Testis (tissue), 3 donors: ENCODE measurements around the gene PCDHA7. TPM values are rescaled to one million over a fixed set of nuclear protein-coding genes. Genes with fewer than 3 reads are reported as not detected.
"Not testable (repeated sequence)": the region's sequence is repeated elsewhere in the genome, so short reads cannot be mapped to it uniquely, and the experiment has no call there.

Experiments
- DNase-seq: peaks from one replicate; pipeline ENCODE4 v3.0.0-alpha.2; 2019
- H3K27ac ChIP-seq, 2 donors: fragments of 200-600 bp; sonication (generic); one replicate each; pipeline ENCODE4 v1.5.1; 2019
- H3K27me3 ChIP-seq: fragments of 200-600 bp; sonication (generic); one replicate; pipeline ENCODE4 v1.5.1; 2019
- H3K36me3 ChIP-seq: fragments of 200-600 bp; sonication (generic); one replicate; pipeline ENCODE4 v1.5.1; 2017; ENCODE audit warnings: low read depth; ENCODE audit errors: missing control alignments
- H3K4me1 ChIP-seq: fragments of 200-600 bp; sonication (generic); one replicate; pipeline ENCODE4 v1.5.1; 2019
- H3K4me3 ChIP-seq, 2 donors: fragments of 200-600 bp; sonication (generic); one replicate each; pipeline ENCODE4 v1.5.1; 2017 to 2019
- H3K9me3 ChIP-seq: fragments of 200-600 bp; sonication (generic); one replicate; pipeline ENCODE4 v1.5.1; 2017
- POLR2A ChIP-seq: fragments of 450-650 bp; IDR thresholded peaks from one replicate; pipeline ENCODE4 v1.6.1; 2017; ENCODE audit warnings: antibody characterized with exemption, mild to moderate bottlenecking, moderate library complexity
- WGBS, 2 donors: methylation state at CpG; one replicate each; pipeline ENCODE4 v1.1.5; 2018; 5-methylcytosine and 5-hydroxymethylcytosine counted together
- intact Hi-C: fragments of 100-400 bp; cut with DNase I; formaldehyde crosslinking; loops from one replicate; pipeline ENCODE4 v1.15.1; 2023; ENCODE audit warnings: low total_unique reads
- polyA plus RNA-seq: library from polyadenylated mRNA; stranded (reverse); fragments of 350-450 nt; fragmentation: Illumina TruSeq; extraction: RNeasy Lipid Tissue Mini Kit (QIAGEN cat#74804); gene quantifications from one replicate; pipeline ENCODE4 v1.2.3, GENCODE V29; 2014; ENCODE audit warnings: low read depth, low replicate concordance; ENCODE audit not compliant: insufficient read depth
- total RNA-seq, 2 donors: library from RNA; depleted of rRNA; stranded (reverse); fragments of >200 nt; gene quantifications; one replicate each; pipeline ENCODE4 v1.2.3, GENCODE V29; 2016
- TF ChIP-seq, protein P1 (sequence below), 3 experiments: fragments of 450-650 bp in 2 of 3; fragments of 200-600 bp in 1 of 3; sonication (generic) in 1 of 3; IDR thresholded peaks; one replicate each; pipeline ENCODE4 v1.5.1; 2016 to 2019; ENCODE audit warnings: antibody characterized with exemption in 3 of 3, mild to moderate bottlenecking in 2 of 3, moderate library complexity in 1 of 3

PCDHA7 gene
- total and polyA plus RNA-seq, 3 donors from 2014 or later = 0.78 to 3.8 (median 2.7) TPM

DNA sequence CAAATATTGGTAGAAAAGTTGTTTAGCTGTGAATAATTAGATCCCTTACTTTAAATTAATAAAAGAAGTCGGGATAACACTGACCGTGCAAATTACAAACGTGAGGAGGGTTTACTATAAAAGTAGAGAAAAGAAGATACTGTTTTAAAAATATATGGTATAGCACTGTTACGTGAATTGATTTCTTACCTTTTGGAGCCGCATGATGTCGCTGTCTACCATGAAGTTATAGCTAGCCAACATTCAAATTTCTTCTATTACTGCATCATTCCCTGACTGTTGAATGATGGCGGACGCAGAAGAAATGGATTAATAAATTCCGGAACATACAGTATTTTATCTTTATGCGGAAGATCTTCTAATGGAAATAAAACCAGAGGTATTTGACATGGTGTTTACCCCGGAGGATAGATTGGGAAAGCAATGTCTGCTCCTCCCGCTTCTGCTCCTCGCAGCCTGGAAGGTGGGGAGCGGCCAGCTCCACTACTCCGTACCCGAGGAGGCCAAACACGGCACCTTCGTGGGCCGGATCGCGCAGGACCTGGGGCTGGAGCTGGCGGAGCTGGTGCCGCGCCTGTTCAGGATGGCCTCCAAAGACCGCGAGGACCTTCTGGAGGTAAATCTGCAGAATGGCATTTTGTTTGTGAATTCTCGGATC lies 6.2 kb upstream of the PCDHA7 start, which contains the start of gene PCDHA6:
PCDHA6 (plus strand) TSS at position 257 of the 658 bp plus-strand sequence; CDS start at position 389, 132 bp downstream.
- DNase-seq = no peak

DNA sequence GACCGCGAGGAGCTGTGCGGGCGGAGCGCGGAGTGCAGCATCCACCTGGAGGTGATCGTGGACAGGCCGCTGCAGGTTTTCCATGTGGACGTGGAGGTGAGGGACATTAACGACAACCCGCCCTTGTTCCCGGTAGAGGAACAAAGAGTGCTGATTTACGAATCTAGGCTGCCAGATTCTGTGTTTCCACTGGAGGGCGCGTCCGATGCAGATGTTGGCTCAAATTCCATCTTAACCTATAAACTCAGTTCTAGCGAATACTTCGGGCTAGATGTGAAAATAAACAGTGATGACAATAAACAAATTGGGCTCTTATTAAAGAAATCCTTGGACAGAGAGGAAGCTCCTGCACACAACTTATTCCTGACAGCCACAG lies 5.7 kb upstream of the PCDHA7 start:
- no peaks in the 10 kb centered on the region for H3K27me3 ChIP-seq
- intact Hi-C loops = no loop called here
- no peaks in the 10 kb centered on the region for H3K36me3 ChIP-seq
- H3K9me3 ChIP-seq = no peaks in the 10 kb centered on the region
- H3K27ac ChIP-seq = no peak overlapping the region
- 9 to 11% methylated on average over 17 to 18 of the region's 18 CpGs for WGBS, 2 donors
- no peaks in the 10 kb centered on the region for H3K4me1 ChIP-seq
- H3K4me3 ChIP-seq = peak overlapping the region in 1 of 2 donors; percentile 33
- DNase-seq = no peak
- TF ChIP-seq POLR2A = no peak
- TF ChIP-seq, protein P1, sequence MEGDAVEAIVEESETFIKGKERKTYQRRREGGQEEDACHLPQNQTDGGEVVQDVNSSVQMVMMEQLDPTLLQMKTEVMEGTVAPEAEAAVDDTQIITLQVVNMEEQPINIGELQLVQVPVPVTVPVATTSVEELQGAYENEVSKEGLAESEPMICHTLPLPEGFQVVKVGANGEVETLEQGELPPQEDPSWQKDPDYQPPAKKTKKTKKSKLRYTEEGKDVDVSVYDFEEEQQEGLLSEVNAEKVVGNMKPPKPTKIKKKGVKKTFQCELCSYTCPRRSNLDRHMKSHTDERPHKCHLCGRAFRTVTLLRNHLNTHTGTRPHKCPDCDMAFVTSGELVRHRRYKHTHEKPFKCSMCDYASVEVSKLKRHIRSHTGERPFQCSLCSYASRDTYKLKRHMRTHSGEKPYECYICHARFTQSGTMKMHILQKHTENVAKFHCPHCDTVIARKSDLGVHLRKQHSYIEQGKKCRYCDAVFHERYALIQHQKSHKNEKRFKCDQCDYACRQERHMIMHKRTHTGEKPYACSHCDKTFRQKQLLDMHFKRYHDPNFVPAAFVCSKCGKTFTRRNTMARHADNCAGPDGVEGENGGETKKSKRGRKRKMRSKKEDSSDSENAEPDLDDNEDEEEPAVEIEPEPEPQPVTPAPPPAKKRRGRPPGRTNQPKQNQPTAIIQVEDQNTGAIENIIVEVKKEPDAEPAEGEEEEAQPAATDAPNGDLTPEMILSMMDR (IDR thresholded peaks at IDR 0.05) = no peak

More for the DNA sequence above, 6.2 kb upstream of the PCDHA7 start, which contains the start of gene PCDHA6:
- Histone ChIP-seq H3K4me3 (peak within 1 kb of the TSS; percentile 6 to 33), H3K36me3 (no peaks in the 10 kb centered on the region), H3K4me1 (no peaks in the 10 kb centered on the region), H3K27me3 (no peaks in the 10 kb centered on the region), H3K9me3 (no peaks in the 10 kb centered on the region), H3K27ac (no peak within 1 kb of the TSS)
- intact Hi-C loops = no loop called here
- WGBS, 2 donors = 12 to 18% methylated on average over 19 to 27 of the region's 27 CpGs
- TF ChIP-seq, protein P1 (IDR thresholded peaks at IDR 0.05) = peak in 2 of 3 experiments; percentile 5 to 13
- no peak for TF ChIP-seq POLR2A

- 24 to 33% methylated on average over 23 to 98 of the region's 106 CpGs for WGBS, 2 donors
- intact Hi-C loops, H3K36me3 ChIP-seq, H3K9me3 ChIP-seq, DNase-seq, H3K4me3 ChIP-seq, H3K27ac ChIP-seq, H3K27me3 ChIP-seq, H3K4me1 ChIP-seq: not testable (repeated sequence)
Measured at GRCh38 chr5:140829511-140830501, 4.3 kb upstream of the PCDHA7 start.

- H3K4me3 ChIP-seq, H3K9me3 ChIP-seq, H3K4me1 ChIP-seq, H3K27ac ChIP-seq, H3K27me3 ChIP-seq, H3K36me3 ChIP-seq, intact Hi-C loops, DNase-seq: not testable (repeated sequence)
- WGBS, 2 donors = 10 to 18% methylated on average over 26 of the region's 38 CpGs
Measured at GRCh38 chr5:140834439-140835008, 455 bp downstream of the PCDHA7 start.

DNA sequence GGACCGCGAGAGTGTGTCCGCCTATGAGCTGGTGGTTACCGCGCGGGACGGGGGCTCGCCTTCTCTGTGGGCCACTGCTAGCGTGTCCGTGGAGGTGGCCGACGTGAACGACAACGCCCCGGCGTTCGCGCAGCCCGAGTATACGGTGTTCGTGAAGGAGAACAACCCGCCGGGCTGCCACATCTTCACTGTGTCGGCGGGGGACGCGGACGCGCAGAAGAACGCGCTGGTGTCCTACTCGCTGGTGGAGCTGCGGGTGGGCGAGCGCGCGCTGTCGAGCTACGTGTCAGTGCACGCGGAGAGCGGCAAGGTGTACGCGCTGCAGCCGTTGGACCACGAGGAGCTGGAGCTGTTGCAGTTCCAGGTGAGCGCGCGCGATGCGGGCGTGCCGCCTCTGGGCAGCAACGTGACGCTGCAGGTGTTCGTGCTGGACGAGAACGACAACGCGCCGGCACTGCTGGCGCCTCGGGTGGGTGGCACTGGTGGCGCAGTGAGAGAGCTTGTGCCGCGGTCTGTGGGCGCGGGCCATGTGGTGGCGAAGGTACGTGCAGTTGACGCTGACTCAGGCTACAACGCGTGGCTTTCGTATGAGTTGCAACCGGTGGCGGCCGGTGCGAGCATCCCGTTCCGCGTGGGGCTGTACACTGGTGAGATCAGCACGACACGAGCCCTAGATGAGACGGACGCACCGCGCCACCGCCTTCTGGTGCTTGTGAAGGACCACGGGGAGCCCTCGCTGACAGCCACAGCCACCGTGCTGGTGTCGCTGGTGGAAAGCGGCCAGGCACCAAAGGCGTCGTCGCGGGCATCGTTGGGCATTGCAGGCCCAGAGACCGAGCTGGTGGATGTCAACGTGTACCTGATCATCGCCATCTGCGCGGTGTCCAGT lies 1.8 kb downstream of the PCDHA7 start:
- 29 to 48% methylated on average over 34 to 92 of the region's 103 CpGs for WGBS, 2 donors
- intact Hi-C loops = no loop called here
- Histone ChIP-seq H3K4me3 (peak overlapping the region in 1 of 2 donors; percentile 6), H3K4me1 (no peaks in the 10 kb centered on the region), H3K27me3 (no peaks in the 10 kb centered on the region), H3K9me3 (no peaks in the 10 kb centered on the region), H3K36me3 (no peaks in the 10 kb centered on the region), H3K27ac (no peak overlapping the region)
- no peak for DNase-seq
- TF ChIP-seq, protein P1 (IDR thresholded peaks at IDR 0.05) = no peak
- no peak for TF ChIP-seq POLR2A
